GM21825 (cell line): ENCODE results near the gene CASP10.

Source experiments
- ATAC-seq: cut with Tn5 transposase; IDR thresholded peaks from one replicate; pipeline ENCODE4 v1.9.1; 2021; ENCODE audit warnings: mild to moderate bottlenecking, moderate library complexity; ENCODE audit not compliant: unreplicated experiment

Gene CASP10

GRCh38 chr2:201195331-201195730 is 12.4 kb downstream of the CASP10 start:
- no peak for ATAC-seq

- ATAC-seq: no peak
Observed at GRCh38 chr2:201196003-201196402, 13.1 kb downstream of the CASP10 start.

GRCh38 chr2:201196803-201197202 is 13.9 kb downstream of the CASP10 start:
- no peak for ATAC-seq

GRCh38 chr2:201197781-201198180 is 14.8 kb downstream of the CASP10 start:
- ATAC-seq: no peak

GRCh38 chr2:201199847-201200246 is 16.9 kb downstream of the CASP10 start:
- ATAC-seq: no peak

GRCh38 chr2:201200345-201200744 is 17.4 kb downstream of the CASP10 start:
- ATAC-seq: no peak

GRCh38 chr2:201201371-201201770 is 18.4 kb downstream of the CASP10 start:
- no peak for ATAC-seq

GRCh38 chr2:201203916-201204654 is 21.1 kb downstream of the CASP10 start:
- ATAC-seq: no peak

- ATAC-seq: peak; percentile 40
Observed at GRCh38 chr2:201204655-201205514, 21.9 kb downstream of the CASP10 start.

GRCh38 chr2:201205515-201205849 is 22.5 kb downstream of the CASP10 start:
- no peak for ATAC-seq

- peak; percentile 78 for ATAC-seq
Observed at GRCh38 chr2:201208563-201209252, 25.8 kb downstream of the CASP10 start.

GRCh38 chr2:201215963-201216362 is 33.0 kb downstream of the CASP10 start:
- ATAC-seq: no peak

GRCh38 chr2:201216918-201217317 is 34.0 kb downstream of the CASP10 start:
- ATAC-seq: no peak

- no peak for ATAC-seq
Observed at GRCh38 chr2:201218780-201219179, 35.8 kb downstream of the CASP10 start.

- ATAC-seq: no peak
Observed at GRCh38 chr2:201219328-201220096, 36.6 kb downstream of the CASP10 start.

GRCh38 chr2:201220102-201220570 is 37.2 kb downstream of the CASP10 start:
- ATAC-seq: no peak

GRCh38 chr2:201223089-201224073 is 40.4 kb downstream of the CASP10 start:
- peak; percentile 88 for ATAC-seq

GRCh38 chr2:201228271-201228911 is 45.5 kb downstream of the CASP10 start:
- ATAC-seq: no peak

GRCh38 chr2:201228912-201229290 is 46.0 kb downstream of the CASP10 start:
- ATAC-seq: no peak
